ENCODE measurements around the gene IPO5. TPM values are rescaled to one million over a fixed set of nuclear protein-coding genes. Genes with fewer than 3 reads are reported as not detected.

IPO5 gene
- total RNA-seq, 1 donor from 2014 or later = 154 TPM

DNA sequence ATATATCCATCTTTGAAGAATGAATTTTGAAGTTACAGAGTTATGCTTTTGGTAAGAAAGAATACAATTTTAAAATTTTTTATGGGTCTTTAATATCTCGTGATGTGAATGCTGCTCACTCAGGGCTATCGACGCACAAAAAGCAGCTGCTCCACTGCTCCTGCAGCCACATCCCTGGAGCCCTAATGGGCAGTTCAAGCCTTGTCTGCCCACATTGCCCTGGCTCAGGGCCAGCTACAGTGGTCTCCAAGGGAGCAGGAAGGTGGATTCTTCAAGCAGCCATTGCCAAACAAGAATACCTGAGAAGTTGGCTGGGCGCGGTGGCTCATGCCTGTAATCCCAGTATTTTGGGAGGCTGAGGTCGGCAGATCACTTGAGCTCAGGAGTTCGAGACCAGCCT lies 85.8 kb downstream of the IPO5 start:
- no peak for FAIRE-seq
- Mint-ChIP-seq H3K27me3 (ENCODE audit: low read depth, unreplicated experiment) (peaks cover 5% of the 10 kb centered on the region), H3K27ac (ENCODE audit: unreplicated experiment) (no peak overlapping the region), H3K4me3 (ENCODE audit: unreplicated experiment) (no peak overlapping the region), H3K4me1 (ENCODE audit: low read depth, unreplicated experiment) (peaks cover 6% of the 10 kb centered on the region), H3K36me3 (ENCODE audit: low read depth, unreplicated experiment) (no peaks in the 10 kb centered on the region), H3K9me3 (ENCODE audit: unreplicated experiment) (peaks cover 2% of the 10 kb centered on the region)
- no peaks in the 10 kb centered on the region for H3K27me3 ChIP-seq (ENCODE audit: insufficient read depth, low read length)
- H3K4me2 ChIP-seq (ENCODE audit: low read length) = no peak overlapping the region
- no peak overlapping the region for H3K27ac ChIP-seq (ENCODE audit: low read depth, low read length)
- no peaks in the 10 kb centered on the region for H3K9me3 ChIP-seq (ENCODE audit: insufficient read depth, low read depth, low read length)
- H2AFZ ChIP-seq (ENCODE audit: low read depth, low read length) = no peak overlapping the region
- H3K9ac ChIP-seq (ENCODE audit: low read length) = no peak overlapping the region
- H4K20me1 ChIP-seq (ENCODE audit: insufficient read depth, low read length) = no peaks in the 10 kb centered on the region
- no peaks in the 10 kb centered on the region for H3K4me1 ChIP-seq (ENCODE audit: insufficient read depth, low read length)
- H3K79me2 ChIP-seq (ENCODE audit: insufficient read depth, low read length) = no peaks in the 10 kb centered on the region
- H3K4me3 ChIP-seq (ENCODE audit: insufficient read depth, low read depth, low read length) = no peak overlapping the region
- no peaks in the 10 kb centered on the region for H3K36me3 ChIP-seq (ENCODE audit: insufficient read depth, low read length)
- DNase-seq (ENCODE audit: low read depth) = no peak
- TF ChIP-seq, protein P1, sequence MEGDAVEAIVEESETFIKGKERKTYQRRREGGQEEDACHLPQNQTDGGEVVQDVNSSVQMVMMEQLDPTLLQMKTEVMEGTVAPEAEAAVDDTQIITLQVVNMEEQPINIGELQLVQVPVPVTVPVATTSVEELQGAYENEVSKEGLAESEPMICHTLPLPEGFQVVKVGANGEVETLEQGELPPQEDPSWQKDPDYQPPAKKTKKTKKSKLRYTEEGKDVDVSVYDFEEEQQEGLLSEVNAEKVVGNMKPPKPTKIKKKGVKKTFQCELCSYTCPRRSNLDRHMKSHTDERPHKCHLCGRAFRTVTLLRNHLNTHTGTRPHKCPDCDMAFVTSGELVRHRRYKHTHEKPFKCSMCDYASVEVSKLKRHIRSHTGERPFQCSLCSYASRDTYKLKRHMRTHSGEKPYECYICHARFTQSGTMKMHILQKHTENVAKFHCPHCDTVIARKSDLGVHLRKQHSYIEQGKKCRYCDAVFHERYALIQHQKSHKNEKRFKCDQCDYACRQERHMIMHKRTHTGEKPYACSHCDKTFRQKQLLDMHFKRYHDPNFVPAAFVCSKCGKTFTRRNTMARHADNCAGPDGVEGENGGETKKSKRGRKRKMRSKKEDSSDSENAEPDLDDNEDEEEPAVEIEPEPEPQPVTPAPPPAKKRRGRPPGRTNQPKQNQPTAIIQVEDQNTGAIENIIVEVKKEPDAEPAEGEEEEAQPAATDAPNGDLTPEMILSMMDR (IDR thresholded peaks at IDR 0.05; ENCODE audit: insufficient read depth, low read depth, low read length) = no peak

DNA sequence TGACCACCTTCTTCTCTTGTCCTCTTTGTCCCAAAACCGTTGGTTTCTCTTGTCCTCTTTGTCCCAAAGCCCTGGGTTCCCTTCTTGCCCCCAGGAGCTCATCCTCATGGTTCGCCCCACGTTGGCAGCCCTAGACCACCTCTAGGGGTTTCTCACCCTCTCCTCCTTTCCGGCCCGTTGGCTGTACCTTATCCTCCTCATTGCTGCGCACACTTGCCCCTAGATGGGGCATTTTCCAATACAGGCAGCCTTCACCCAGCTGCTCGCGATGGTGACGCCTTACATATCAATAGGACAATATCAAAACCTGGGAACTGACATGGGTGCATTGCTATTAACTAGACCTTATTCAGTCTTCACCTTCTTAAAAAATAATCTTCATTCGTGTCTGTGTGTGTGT lies 86.5 kb downstream of the IPO5 start:
- H3K4me1 ChIP-seq (ENCODE audit: insufficient read depth, low read length) = no peaks in the 10 kb centered on the region
- H3K4me2 ChIP-seq (ENCODE audit: low read length) = no peak overlapping the region
- Mint-ChIP-seq H3K4me3 (ENCODE audit: unreplicated experiment) (no peak overlapping the region), H3K4me1 (ENCODE audit: low read depth, unreplicated experiment) (peaks cover 7% of the 10 kb centered on the region), H3K36me3 (ENCODE audit: low read depth, unreplicated experiment) (no peaks in the 10 kb centered on the region), H3K27me3 (ENCODE audit: low read depth, unreplicated experiment) (peaks cover 5% of the 10 kb centered on the region), H3K9me3 (ENCODE audit: unreplicated experiment) (peaks cover 2% of the 10 kb centered on the region), H3K27ac (ENCODE audit: unreplicated experiment) (no peak overlapping the region)
- DNase-seq (ENCODE audit: low read depth) (no peak), FAIRE-seq (no peak)
- no peak overlapping the region for H3K4me3 ChIP-seq (ENCODE audit: insufficient read depth, low read depth, low read length)
- TF ChIP-seq, protein P1 (IDR thresholded peaks at IDR 0.05; ENCODE audit: insufficient read depth, low read depth, low read length) = no peak
- TF ChIP-seq EZH2 (IDR thresholded peaks at IDR 0.05; ENCODE audit: insufficient read depth, low read length) = no peak
- H3K27ac ChIP-seq (ENCODE audit: low read depth, low read length) = no peak overlapping the region
- no peaks in the 10 kb centered on the region for H3K9me3 ChIP-seq (ENCODE audit: insufficient read depth, low read depth, low read length)
- H3K9ac ChIP-seq (ENCODE audit: low read length) = no peak overlapping the region
- no peaks in the 10 kb centered on the region for H4K20me1 ChIP-seq (ENCODE audit: insufficient read depth, low read length)
- H3K36me3 ChIP-seq (ENCODE audit: insufficient read depth, low read length) = no peaks in the 10 kb centered on the region
- no peak overlapping the region for H2AFZ ChIP-seq (ENCODE audit: low read depth, low read length)
- no peaks in the 10 kb centered on the region for H3K27me3 ChIP-seq (ENCODE audit: insufficient read depth, low read length)
- no peaks in the 10 kb centered on the region for H3K79me2 ChIP-seq (ENCODE audit: insufficient read depth, low read length)

DNA sequence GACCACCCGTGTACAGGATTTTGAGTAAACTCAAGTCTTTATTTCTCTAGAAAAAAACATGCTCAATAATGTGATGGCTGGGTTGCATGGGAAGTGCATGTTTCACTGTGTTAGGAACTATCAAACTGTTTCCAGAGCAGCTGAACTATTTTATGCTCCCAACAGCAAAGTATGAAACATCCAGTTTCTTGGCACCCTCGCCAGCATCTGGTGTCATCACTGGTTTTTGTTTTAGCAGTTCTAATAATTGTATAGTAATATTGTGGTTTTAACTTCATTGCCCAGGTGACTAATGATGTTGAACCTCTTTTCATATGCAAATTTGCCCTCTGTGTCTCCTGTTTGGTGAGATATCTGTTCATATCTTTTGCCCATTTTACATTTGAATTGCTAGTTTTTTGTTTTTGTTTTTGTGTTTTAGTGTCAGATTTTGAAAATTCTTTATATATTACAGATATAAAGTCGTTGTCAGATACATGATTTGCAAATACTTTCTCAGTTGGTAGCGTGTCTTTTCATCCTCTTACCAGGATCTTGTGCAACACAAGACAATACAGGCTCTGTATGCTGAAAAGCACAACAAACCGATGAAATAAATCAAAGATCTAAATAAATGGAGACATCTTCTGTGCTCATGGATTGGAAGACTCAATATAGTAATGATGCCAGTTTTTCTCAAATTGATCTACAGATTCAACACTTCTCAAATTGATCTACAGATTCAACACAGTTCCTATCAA lies 87.8 kb downstream of the IPO5 start:
- H3K4me2 ChIP-seq (ENCODE audit: low read length) = no peak overlapping the region
- DNase-seq (ENCODE audit: low read depth) = no peak

More for the DNA sequence above, 87.8 kb downstream of the IPO5 start:
- no peaks in the 10 kb centered on the region for H3K36me3 ChIP-seq (ENCODE audit: insufficient read depth, low read length)
- TF ChIP-seq, protein P1 (IDR thresholded peaks at IDR 0.05; ENCODE audit: insufficient read depth, low read depth, low read length) = no peak
- no peak for TF ChIP-seq EZH2 (IDR thresholded peaks at IDR 0.05; ENCODE audit: insufficient read depth, low read length)
- H3K27me3 Mint-ChIP-seq (ENCODE audit: low read depth, unreplicated experiment) = peaks cover 2% of the 10 kb centered on the region
- no peak overlapping the region for H2AFZ ChIP-seq (ENCODE audit: low read depth, low read length)
- H3K27me3 ChIP-seq (ENCODE audit: insufficient read depth, low read length) = no peaks in the 10 kb centered on the region
- H3K27ac ChIP-seq (ENCODE audit: low read depth, low read length) = no peak overlapping the region
- H3K4me3 ChIP-seq (ENCODE audit: insufficient read depth, low read depth, low read length) = no peak overlapping the region
- H3K9me3 ChIP-seq (ENCODE audit: insufficient read depth, low read depth, low read length) = no peaks in the 10 kb centered on the region
- no peaks in the 10 kb centered on the region for H3K79me2 ChIP-seq (ENCODE audit: insufficient read depth, low read length)
- no peak for FAIRE-seq
- no peak overlapping the region for H3K27ac Mint-ChIP-seq (ENCODE audit: unreplicated experiment)
- no peaks in the 10 kb centered on the region for H4K20me1 ChIP-seq (ENCODE audit: insufficient read depth, low read length)
- H3K36me3 Mint-ChIP-seq (ENCODE audit: low read depth, unreplicated experiment) = no peaks in the 10 kb centered on the region
- H3K9me3 Mint-ChIP-seq (ENCODE audit: unreplicated experiment) = peaks cover 2% of the 10 kb centered on the region
- no peaks in the 10 kb centered on the region for H3K4me1 ChIP-seq (ENCODE audit: insufficient read depth, low read length)
- H3K4me1 Mint-ChIP-seq (ENCODE audit: low read depth, unreplicated experiment) = peaks cover 7% of the 10 kb centered on the region
- no peak overlapping the region for H3K4me3 Mint-ChIP-seq (ENCODE audit: unreplicated experiment)
- H3K9ac ChIP-seq (ENCODE audit: low read length) = no peak overlapping the region

Data from astrocyte (in vitro differentiated cells and primary cell).